AG09319 (cell line): ENCODE data around the gene LPIN3.

Experiments used
- DNase-seq: peaks from one replicate; pipeline ENCODE4 v3.0.0-alpha.2; 2010; ENCODE audit warnings: low read depth; ENCODE audit errors: extremely low read depth
- TF ChIP-seq, protein P1 (sequence below): IDR thresholded peaks from 2 replicates; pipeline ENCODE4 v1.5.1; 2011; ENCODE audit warnings: low read depth, mild to moderate bottlenecking, inconsistent platforms, low read length, moderate library complexity

The LPIN3 gene

DNA sequence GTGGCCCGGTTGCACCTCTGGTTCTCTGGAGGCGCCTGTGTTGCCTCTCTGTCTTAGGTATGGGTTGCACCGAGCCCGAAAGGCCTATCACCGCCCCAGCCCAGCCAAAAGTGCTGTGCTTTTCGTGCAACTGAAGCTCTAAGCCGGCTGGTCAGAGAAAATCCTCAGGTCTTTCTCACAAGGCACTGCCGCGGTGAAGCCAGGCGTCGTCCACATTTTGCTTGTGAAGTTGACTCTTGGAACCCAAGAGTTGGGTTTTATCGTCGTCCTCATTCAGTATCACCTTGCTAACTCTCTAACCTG, 26.7 kb downstream of the LPIN3 start:
- DNase-seq = no peak

DNA sequence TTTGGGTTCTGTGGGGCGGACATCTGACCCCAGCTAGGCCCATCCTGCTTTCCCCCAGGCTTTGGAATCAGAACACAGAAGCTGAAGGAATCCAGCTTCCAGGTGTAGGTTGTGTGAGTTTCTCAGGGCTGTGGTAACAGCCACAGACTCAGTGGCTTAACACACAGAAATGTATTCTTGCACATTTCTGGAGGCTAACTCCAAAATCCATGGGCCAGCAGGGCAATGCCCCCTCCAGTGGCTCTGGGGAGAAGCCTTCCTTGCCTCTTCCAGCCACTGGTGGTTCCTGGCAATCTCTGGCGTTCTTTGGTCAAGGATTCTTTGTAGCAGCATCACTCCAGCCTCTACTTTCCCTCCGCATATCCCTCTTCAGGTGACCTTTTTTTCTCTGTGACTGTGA, 27.3 kb downstream of the LPIN3 start:
- TF ChIP-seq, protein P1, sequence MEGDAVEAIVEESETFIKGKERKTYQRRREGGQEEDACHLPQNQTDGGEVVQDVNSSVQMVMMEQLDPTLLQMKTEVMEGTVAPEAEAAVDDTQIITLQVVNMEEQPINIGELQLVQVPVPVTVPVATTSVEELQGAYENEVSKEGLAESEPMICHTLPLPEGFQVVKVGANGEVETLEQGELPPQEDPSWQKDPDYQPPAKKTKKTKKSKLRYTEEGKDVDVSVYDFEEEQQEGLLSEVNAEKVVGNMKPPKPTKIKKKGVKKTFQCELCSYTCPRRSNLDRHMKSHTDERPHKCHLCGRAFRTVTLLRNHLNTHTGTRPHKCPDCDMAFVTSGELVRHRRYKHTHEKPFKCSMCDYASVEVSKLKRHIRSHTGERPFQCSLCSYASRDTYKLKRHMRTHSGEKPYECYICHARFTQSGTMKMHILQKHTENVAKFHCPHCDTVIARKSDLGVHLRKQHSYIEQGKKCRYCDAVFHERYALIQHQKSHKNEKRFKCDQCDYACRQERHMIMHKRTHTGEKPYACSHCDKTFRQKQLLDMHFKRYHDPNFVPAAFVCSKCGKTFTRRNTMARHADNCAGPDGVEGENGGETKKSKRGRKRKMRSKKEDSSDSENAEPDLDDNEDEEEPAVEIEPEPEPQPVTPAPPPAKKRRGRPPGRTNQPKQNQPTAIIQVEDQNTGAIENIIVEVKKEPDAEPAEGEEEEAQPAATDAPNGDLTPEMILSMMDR = no peak
- DNase-seq = no peak

More for the DNA sequence above, 26.7 kb downstream of the LPIN3 start:
- TF ChIP-seq, protein P1 = no peak

DNA sequence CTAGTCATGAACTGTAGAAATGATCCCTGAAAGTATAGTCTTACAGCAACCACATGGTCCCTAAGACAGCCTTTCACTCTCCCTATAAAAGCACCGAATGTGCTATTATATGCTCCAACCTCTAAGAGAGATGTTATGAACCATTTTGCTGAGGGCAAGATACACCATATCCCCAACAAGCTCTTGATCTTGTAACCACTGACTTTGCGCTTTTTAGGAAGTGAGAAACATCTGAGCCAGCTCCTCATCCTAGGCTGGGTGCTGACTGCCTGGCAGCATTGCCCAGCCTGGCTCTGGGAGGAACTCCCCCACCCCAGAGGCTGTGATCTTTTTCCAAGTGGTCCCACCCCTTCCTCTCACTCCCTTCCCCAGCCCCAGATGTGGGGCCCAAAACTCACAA, 29.1 kb downstream of the LPIN3 start:
- TF ChIP-seq, protein P1 = no peak
- no peak for DNase-seq

DNA sequence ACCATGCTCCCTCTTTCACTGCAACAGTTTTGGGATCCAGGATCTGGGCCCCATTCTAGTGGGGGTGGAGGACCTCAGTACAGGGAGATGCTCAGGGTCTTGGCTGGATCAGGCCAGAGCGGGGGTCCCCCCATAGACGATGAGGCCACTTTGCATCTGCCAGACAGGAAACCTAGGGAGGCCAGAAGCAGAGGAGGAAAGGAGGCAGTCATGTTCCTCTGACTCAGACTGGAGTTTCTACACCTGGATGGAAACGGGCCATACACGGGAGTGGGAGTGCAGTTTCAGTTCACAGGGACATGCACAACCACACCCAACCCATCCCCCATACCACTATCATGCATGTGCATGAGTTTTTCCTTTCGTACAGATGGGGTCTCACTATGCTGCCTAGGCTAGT, 29.6 kb downstream of the LPIN3 start:
- no peak for DNase-seq
- TF ChIP-seq, protein P1 = no peak

DNA sequence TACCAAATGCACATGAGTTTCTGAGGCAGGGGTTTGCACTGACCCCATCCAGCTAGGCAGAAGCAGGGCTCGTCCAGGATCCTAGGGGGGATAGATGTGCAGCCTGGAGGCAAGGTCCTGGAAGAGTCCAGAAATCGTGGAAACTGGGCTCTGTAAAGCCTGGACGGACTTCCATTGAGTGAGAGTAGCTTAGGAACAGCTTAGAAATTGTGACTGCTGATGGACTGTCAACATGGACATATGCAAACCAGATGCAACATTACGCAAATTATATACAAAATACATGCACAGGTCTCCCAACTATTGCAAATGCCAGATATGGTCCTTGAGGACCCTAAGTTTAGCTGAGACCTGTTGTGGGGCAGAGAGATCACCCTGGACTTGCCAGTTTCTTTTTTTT, 30.8 kb downstream of the LPIN3 start:
- DNase-seq = no peak
- TF ChIP-seq, protein P1 = no peak

DNA sequence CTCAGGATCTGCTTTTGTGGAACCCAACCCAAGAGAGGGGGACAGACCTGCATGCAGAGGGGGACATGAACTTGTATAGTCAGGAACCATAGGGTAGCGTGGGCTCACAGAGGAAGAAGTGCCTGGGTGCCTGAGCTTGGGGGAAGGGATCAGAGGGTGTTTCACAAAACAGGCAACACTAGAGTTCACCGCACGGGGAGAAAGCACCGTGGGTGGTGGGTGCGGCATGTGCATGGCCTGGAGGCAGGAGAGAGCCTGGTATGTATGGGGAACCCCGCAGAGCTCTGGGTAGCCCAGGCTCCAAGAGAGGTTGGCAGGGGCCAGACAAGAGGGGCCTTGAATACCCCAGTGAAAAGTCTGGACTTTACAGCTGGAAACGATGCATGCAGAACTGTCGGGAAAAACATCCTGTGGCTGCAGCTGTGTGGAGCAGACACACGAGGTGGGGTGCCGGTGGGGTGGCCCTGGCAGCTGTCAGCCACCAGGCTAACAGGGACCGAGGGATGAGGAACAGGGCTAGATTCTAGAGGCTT, 32.7 kb downstream of the LPIN3 start:
- TF ChIP-seq, protein P1 = no peak
- DNase-seq = no peak

DNA sequence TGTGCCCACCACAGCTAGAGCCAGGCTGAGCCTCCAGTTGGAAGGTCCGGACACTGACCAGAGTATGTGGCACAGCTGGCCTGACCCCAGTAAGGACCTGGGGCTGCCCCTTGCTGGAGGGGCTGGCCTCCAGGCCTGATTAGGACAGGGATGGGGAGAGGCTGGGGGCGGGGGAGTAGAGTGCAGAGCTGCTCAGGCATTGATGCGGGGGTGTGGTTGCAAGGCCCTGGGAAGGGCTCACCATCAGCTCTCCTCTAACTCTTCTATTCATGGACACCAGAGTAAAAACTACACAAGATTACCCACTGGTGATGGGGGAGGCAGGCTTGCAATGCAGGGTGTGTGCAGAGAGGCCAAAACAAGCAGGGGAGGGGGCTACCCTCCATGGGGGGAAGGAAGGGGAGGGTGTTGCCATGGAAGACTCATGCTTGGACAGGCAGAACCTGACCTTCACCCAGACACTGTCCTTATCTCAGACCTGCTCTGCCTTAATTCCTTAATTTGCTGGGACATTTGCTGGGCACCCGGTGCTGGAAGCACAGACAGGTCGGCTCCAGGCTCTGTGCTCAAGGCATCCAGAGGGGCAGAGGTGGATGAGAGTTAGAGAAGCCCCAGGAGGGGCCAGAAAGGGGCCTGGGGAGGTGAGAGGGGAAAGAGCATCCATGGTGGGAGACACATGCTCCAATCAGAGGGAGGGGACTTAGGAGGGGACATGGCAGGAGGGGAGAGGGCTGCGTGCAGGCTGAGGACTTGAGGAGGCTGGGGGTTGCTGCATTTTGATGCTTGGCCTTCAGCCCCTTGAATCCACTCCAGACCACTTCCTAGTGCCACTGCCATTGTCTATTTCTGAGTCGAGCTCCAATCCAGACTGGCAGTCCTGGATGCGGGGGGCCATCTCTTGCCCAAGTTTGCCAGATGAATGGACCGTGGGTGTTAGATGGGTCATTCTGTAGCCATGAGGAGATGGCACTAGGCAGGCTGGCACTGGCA, 33.6 kb downstream of the LPIN3 start:
- DNase-seq = no peak
- TF ChIP-seq, protein P1 = no peak
